Heart left ventricle (tissue), 16 donors: ENCODE measurements around the gene OR2T5. TPM values are rescaled to one million over a fixed set of nuclear protein-coding genes. Genes with fewer than 3 reads are reported as not detected.
"Not testable (repeated sequence)": the region's sequence is repeated elsewhere in the genome, so short reads cannot be mapped to it uniquely, and the experiment has no call there.

Source experiments
- ATAC-seq, 4 donors: fragments of 200-7000 bp; cut with Tn5 transposase; one replicate each; pipeline ENCODE4 v1.9.1; 2020 to 2022; ENCODE audit warnings: moderate library complexity in 4 of 4, mild to moderate bottlenecking in 3 of 4, moderate number of reproducible peaks in 1 of 4
- DNase-seq, 5 donors: peaks; one replicate each; pipeline ENCODE4 v3.0.0-alpha.2; 2020
- H3K27ac ChIP-seq, 12 donors: fragments of 200-600 bp; sonication (generic) in 4 of 12; one replicate each; pipeline versions ENCODE4 v1.5.0 to v1.8.0; 2016 to 2022; ENCODE audit warnings: mild to moderate bottlenecking in 2 of 12
- H3K27me3 ChIP-seq, 9 donors: fragments of 200-600 bp; sonication (generic) in 2 of 9; one replicate each; pipeline versions ENCODE4 v1.5.1 to v1.8.0; 2016 to 2022; ENCODE audit warnings: mild to moderate bottlenecking in 3 of 9
- H3K36me3 ChIP-seq, 9 donors: fragments of 200-600 bp; sonication (generic) in 2 of 9; one replicate each; pipeline versions ENCODE4 v1.5.0 to v1.8.0; 2018 to 2022; ENCODE audit warnings: mild to moderate bottlenecking in 2 of 9
- H3K4me1 ChIP-seq, 12 donors: fragments of 200-600 bp; sonication (generic) in 4 of 12; one replicate each; pipeline versions ENCODE4 v1.5.0 to v1.8.0; 2016 to 2022; ENCODE audit warnings: mild to moderate bottlenecking in 3 of 12
- H3K4me3 ChIP-seq, 12 donors: fragments of 200-600 bp; sonication (generic) in 4 of 12; one replicate each; pipeline versions ENCODE4 v1.5.0 to v1.8.0; 2017 to 2022; ENCODE audit warnings: mild to moderate bottlenecking in 9 of 12, moderate library complexity in 4 of 12
- H3K9me3 ChIP-seq, 12 donors: fragments of 200-600 bp; sonication (generic) in 4 of 12; one replicate each; pipeline versions ENCODE4 v1.5.0 to v1.8.0; 2016 to 2022; ENCODE audit warnings: mild to moderate bottlenecking in 1 of 12
- POLR2A ChIP-seq, 2 donors: fragments of 450-650 bp; IDR thresholded peaks; one replicate each; pipeline ENCODE4 v1.6.1; 2017; ENCODE audit warnings: antibody characterized with exemption in 2 of 2, mild to moderate bottlenecking in 2 of 2, moderate library complexity in 2 of 2
- WGBS, 4 donors: extraction: QIAGEN DNeasy Blood & Tissue Kit in 2 of 4; methylation state at CpG; one replicate each; pipeline versions ENCODE4 v1.1.5 to v1.1.7; 2013 to 2018; 5-methylcytosine and 5-hydroxymethylcytosine counted together
- intact Hi-C, 10 donors: fragments of 100-400 bp; cut with DNase I; formaldehyde crosslinking; loops; one replicate each; pipeline versions ENCODE4 v1.11.1 to v1.14.2; 2022
- polyA plus RNA-seq, 2 donors: library from polyadenylated mRNA; stranded (reverse); fragments of 200-250 nt; gene quantifications; one replicate each; pipeline ENCODE4 v1.2.3, GENCODE V29; 2013
- total RNA-seq, 9 donors: library from RNA; depleted of rRNA in 2 of 9; stranded (reverse); fragments of >200 nt in 2 of 9; fragmentation: NEBNext Ultra II Directional in 3 of 9; extraction: Animal tissue kit (Norgen Biotek cat#: 25700) in 3 of 9; gene quantifications; one replicate each; pipeline versions ENCODE4 v1.1.0 to v1.2.4, GENCODE V29; 2016 to 2023
- TF ChIP-seq, protein P1 (sequence below), 12 donors: fragments of 200-600 bp; sonication (generic) in 4 of 12; IDR thresholded peaks; one replicate each; pipeline versions ENCODE4 v1.5.0 to v1.8.0; 2018 to 2022; ENCODE audit warnings: antibody characterized with exemption in 12 of 12, mild to moderate bottlenecking in 5 of 12
- donor health status: ischemic (EF 13 %, LVEDD 7.1; RV severe dilation, severe dysfunction).
- donor health status: healthy with polysubstance abuse.
- donor health status: DM: no; HTN: yes; CAD: no.
- donor health status: DM: no; HTN: no; CAD: no.
- donor health status: ischemic (EF 25% LVEDD 6.9; RV normal size, moderate dysfunction).
- donor health status: ischemic (EF 25% LVEDD 5.7; RV mildly dilated, moderate dysfunction).
- donor health status: healthy.
- donor health status: DM: yes; HTN: yes; CAD: no.
- donor health status: ischemic (EF 35%, LVEDD 5.7; RV mildly dilated, moderate dysfunction).
- donor health status: nonischemic (EF 11% LVEDD 7.7; RV severe dilation, severe dysfunction).
- donor health status: DM: yes; HTN: yes; CAD: no.
- donor health status: PGD.
- donor health status: ischemic (EF 29% LVEDD 5.4; RV normal size, mild dysfunction).
- donor health status: nonischemic (EF 23%, LVEDD 6.1; RV moderate dilation, normal function).

The OR2T5 gene
- total and polyA plus RNA-seq, 11 donors, result not detected

GRCh38 chr1:248500305-248501035 lies 12.1 kb downstream of the OR2T5 start:
- H3K4me3 ChIP-seq, DNase-seq, H3K36me3 ChIP-seq, H3K27me3 ChIP-seq, H3K27ac ChIP-seq, H3K9me3 ChIP-seq, ATAC-seq, intact Hi-C loops, H3K4me1 ChIP-seq: not testable (repeated sequence)
- WGBS, 4 donors, result 53 to 77% (median 72%) methylated on average over 1 of the region's 2 CpGs

DNA sequence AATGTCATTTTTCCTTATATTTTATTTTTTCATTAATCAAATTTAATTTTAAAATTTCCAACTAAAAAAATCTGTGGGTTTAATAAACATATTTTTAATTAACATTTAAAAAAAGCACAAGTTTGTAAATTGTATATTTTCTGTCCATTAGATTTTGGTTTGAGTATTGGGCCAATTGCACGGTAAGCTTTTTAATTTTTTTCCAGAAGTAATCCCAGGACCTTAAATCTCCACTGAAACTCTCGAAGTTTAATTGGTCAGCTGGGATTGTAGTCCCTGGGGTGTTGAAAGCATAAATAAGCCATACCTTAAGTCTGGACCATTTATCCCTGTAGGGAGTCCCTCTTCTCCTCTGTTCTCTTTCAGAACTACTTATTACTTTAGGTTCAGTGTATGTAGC lies 19.4 kb downstream of the OR2T5 start, which contains the start of gene OR2G6:
Gene OR2G6, plus strand, starts transcription at position 301 of the 400 bp plus-strand sequence. CDS start 13,574 bp downstream, outside the sequence.
- intact Hi-C loops, ATAC-seq, H3K27ac ChIP-seq, DNase-seq, H3K4me3 ChIP-seq, H3K27me3 ChIP-seq, H3K36me3 ChIP-seq, H3K4me1 ChIP-seq, H3K9me3 ChIP-seq: not testable (repeated sequence)
- WGBS, 4 donors, result no CpG with 5 or more reads among the region's 2 CpGs

- DNase-seq, H3K4me3 ChIP-seq, H3K36me3 ChIP-seq, H3K4me1 ChIP-seq, intact Hi-C loops, H3K9me3 ChIP-seq, H3K27ac ChIP-seq, H3K27me3 ChIP-seq, ATAC-seq: not testable (repeated sequence)
Observed at GRCh38 chr1:248510217-248510616, 21.8 kb downstream of the OR2T5 start.

DNA sequence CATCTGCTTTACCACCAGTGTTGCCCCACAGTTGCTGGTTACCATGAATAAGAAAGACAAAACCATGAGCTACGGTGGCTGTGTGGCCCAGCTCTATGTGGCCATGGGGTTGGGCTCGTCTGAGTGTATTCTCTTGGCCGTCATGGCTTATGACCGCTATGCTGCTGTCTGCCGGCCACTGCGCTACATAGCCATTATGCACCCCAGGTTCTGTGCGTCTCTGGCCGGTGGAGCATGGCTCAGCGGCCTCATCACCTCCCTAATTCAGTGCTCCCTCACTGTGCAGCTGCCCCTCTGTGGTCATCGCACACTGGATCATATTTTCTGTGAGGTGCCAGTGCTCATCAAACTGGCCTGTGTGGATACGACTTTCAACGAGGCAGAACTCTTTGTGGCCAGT lies 33.5 kb downstream of the OR2T5 start:
- ATAC-seq, result no peak
- H3K4me1 ChIP-seq, result no peaks in the 10 kb centered on the region
- H3K27me3 ChIP-seq, result no peaks in the 10 kb centered on the region
- no peak overlapping the region for H3K27ac ChIP-seq
- intact Hi-C loops, result no loop called here
- no peaks in the 10 kb centered on the region for H3K36me3 ChIP-seq
- DNase-seq, result no peak
- WGBS, 4 donors, result 79 to 88% (median 82%) methylated on average over 9 to 12 of the region's 12 CpGs
- TF ChIP-seq, protein P1, sequence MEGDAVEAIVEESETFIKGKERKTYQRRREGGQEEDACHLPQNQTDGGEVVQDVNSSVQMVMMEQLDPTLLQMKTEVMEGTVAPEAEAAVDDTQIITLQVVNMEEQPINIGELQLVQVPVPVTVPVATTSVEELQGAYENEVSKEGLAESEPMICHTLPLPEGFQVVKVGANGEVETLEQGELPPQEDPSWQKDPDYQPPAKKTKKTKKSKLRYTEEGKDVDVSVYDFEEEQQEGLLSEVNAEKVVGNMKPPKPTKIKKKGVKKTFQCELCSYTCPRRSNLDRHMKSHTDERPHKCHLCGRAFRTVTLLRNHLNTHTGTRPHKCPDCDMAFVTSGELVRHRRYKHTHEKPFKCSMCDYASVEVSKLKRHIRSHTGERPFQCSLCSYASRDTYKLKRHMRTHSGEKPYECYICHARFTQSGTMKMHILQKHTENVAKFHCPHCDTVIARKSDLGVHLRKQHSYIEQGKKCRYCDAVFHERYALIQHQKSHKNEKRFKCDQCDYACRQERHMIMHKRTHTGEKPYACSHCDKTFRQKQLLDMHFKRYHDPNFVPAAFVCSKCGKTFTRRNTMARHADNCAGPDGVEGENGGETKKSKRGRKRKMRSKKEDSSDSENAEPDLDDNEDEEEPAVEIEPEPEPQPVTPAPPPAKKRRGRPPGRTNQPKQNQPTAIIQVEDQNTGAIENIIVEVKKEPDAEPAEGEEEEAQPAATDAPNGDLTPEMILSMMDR (IDR thresholded peaks at IDR 0.05), result no peak
- no peak for TF ChIP-seq POLR2A (IDR thresholded peaks at IDR 0.05)
- no peak overlapping the region for H3K4me3 ChIP-seq
- H3K9me3 ChIP-seq, result peaks cover 0 to 13% (median 0%) of the 10 kb centered on the region in 12 donors

GRCh38 chr1:248537449-248537848 lies 49.1 kb downstream of the OR2T5 start:
- H3K4me3 ChIP-seq, H3K27me3 ChIP-seq, H3K9me3 ChIP-seq, H3K36me3 ChIP-seq, DNase-seq, H3K4me1 ChIP-seq, intact Hi-C loops, ATAC-seq, H3K27ac ChIP-seq: not testable (repeated sequence)

Other genes with a start within 250 kb of the OR2T5 start
- gene OR2T33, start 210.6 kb upstream of the OR2T5 start, total RNA-seq, result not detected
- not detected for gene OR2T33, start 210.6 kb upstream of the OR2T5 start, polyA plus RNA-seq
- not detected for gene OR2T12, start 185.2 kb upstream of the OR2T5 start, total RNA-seq
- not detected for gene OR2T12, start 185.2 kb upstream of the OR2T5 start, polyA plus RNA-seq
- gene OR2M7, start 164.0 kb upstream of the OR2T5 start, total RNA-seq, result not detected
- not detected for gene OR2M7, start 164.0 kb upstream of the OR2T5 start, polyA plus RNA-seq
- not detected for gene OR14C36, start 139.8 kb upstream of the OR2T5 start, total RNA-seq
- not detected for gene OR14C36, start 139.8 kb upstream of the OR2T5 start, polyA plus RNA-seq
- gene OR2T4, start 126.9 kb upstream of the OR2T5 start, total RNA-seq, result not detected
- gene OR2T4, start 126.9 kb upstream of the OR2T5 start, polyA plus RNA-seq, result not detected
- gene OR2T6, start 112.8 kb upstream of the OR2T5 start, total RNA-seq, result not detected
- gene OR2T6, start 112.8 kb upstream of the OR2T5 start, polyA plus RNA-seq, result not detected
- gene OR2T1, start 85.5 kb upstream of the OR2T5 start, total RNA-seq, result not detected
- not detected for gene OR2T1, start 85.5 kb upstream of the OR2T5 start, polyA plus RNA-seq
- gene OR2T2, start 43.0 kb upstream of the OR2T5 start, total RNA-seq, result not detected
- not detected for gene OR2T2, start 43.0 kb upstream of the OR2T5 start, polyA plus RNA-seq
- not detected for gene OR2T3, start 15.2 kb upstream of the OR2T5 start, total RNA-seq
- not detected for gene OR2T3, start 15.2 kb upstream of the OR2T5 start, polyA plus RNA-seq
- gene OR2G6, start 19.5 kb downstream of the OR2T5 start, total RNA-seq, result not detected
- gene OR2G6, start 19.5 kb downstream of the OR2T5 start, polyA plus RNA-seq, result not detected
- not detected for gene OR2T29, start 74.2 kb downstream of the OR2T5 start, total RNA-seq
- not detected for gene OR2T29, start 74.2 kb downstream of the OR2T5 start, polyA plus RNA-seq
- not detected for gene OR2T34, start 86.2 kb downstream of the OR2T5 start, total RNA-seq
- gene OR2T34, start 86.2 kb downstream of the OR2T5 start, polyA plus RNA-seq, result not detected
- not detected for gene OR2T10, start 109.1 kb downstream of the OR2T5 start, total RNA-seq
- gene OR2T10, start 109.1 kb downstream of the OR2T5 start, polyA plus RNA-seq, result not detected
- gene OR2T11, start 146.5 kb downstream of the OR2T5 start, total RNA-seq, result not detected
- gene OR2T11, start 146.5 kb downstream of the OR2T5 start, polyA plus RNA-seq, result not detected
- not detected for gene OR2T35, start 156.7 kb downstream of the OR2T5 start, total RNA-seq
- gene OR2T35, start 156.7 kb downstream of the OR2T5 start, polyA plus RNA-seq, result not detected
- gene OR2T27, start 166.9 kb downstream of the OR2T5 start, total RNA-seq, result not detected
- not detected for gene OR2T27, start 166.9 kb downstream of the OR2T5 start, polyA plus RNA-seq
- not detected for gene OR14I1, start 214.2 kb downstream of the OR2T5 start, total RNA-seq
- gene OR14I1, start 214.2 kb downstream of the OR2T5 start, polyA plus RNA-seq, result not detected